ENCODE data around the gene PLAA. TPM values are rescaled to one million over a fixed set of nuclear protein-coding genes. Genes with fewer than 3 reads are reported as not detected.

The PLAA gene
- polyA plus RNA-seq, 1 donor from 2014 or later, result 27.4 TPM

DNA sequence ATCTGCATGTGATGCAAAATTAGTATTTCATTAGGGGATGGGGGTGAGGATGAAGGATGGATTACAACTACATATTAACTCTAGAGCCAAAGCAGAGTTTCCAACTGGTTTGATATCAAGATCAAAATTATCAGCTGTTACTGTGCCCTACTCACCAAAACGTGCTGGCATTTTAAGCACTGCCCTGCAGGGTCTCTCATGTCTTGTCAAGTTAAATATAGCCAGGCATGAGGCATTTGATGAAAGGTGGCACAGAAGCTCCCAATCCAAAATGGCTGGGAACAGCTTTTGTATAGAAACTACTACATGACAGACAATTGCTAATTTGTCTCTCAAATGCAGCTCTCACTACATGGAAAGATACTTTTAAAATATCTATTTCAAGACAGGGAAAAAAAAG, 27.3 kb downstream of the PLAA start:
- no peak overlapping the region for H3K4me2 ChIP-seq (ENCODE audit: low read length)
- no peaks in the 10 kb centered on the region for H4K20me1 ChIP-seq (ENCODE audit: insufficient read depth)
- H3K9me3 ChIP-seq (ENCODE audit: low read length), result no peaks in the 10 kb centered on the region
- peaks cover 22% of the 10 kb centered on the region for H3K36me3 ChIP-seq (ENCODE audit: insufficient read depth, low read length)
- no peak for TF ChIP-seq EP300 (conservative IDR thresholded peaks at IDR 0.05; ENCODE audit: poor library complexity, severe bottlenecking)
- TF ChIP-seq SMC3 (conservative IDR thresholded peaks at IDR 0.05; ENCODE audit: poor library complexity), result no peak
- no peak for TF ChIP-seq TAF1 (IDR thresholded peaks at IDR 0.05; ENCODE audit: low read depth)
- TF ChIP-seq, protein P1, sequence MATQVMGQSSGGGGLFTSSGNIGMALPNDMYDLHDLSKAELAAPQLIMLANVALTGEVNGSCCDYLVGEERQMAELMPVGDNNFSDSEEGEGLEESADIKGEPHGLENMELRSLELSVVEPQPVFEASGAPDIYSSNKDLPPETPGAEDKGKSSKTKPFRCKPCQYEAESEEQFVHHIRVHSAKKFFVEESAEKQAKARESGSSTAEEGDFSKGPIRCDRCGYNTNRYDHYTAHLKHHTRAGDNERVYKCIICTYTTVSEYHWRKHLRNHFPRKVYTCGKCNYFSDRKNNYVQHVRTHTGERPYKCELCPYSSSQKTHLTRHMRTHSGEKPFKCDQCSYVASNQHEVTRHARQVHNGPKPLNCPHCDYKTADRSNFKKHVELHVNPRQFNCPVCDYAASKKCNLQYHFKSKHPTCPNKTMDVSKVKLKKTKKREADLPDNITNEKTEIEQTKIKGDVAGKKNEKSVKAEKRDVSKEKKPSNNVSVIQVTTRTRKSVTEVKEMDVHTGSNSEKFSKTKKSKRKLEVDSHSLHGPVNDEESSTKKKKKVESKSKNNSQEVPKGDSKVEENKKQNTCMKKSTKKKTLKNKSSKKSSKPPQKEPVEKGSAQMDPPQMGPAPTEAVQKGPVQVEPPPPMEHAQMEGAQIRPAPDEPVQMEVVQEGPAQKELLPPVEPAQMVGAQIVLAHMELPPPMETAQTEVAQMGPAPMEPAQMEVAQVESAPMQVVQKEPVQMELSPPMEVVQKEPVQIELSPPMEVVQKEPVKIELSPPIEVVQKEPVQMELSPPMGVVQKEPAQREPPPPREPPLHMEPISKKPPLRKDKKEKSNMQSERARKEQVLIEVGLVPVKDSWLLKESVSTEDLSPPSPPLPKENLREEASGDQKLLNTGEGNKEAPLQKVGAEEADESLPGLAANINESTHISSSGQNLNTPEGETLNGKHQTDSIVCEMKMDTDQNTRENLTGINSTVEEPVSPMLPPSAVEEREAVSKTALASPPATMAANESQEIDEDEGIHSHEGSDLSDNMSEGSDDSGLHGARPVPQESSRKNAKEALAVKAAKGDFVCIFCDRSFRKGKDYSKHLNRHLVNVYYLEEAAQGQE (IDR thresholded peaks at IDR 0.05; ENCODE audit: borderline replicate concordance), result no peak
- no peak for TF ChIP-seq RAD21 (conservative IDR thresholded peaks at IDR 0.05)
- TF ChIP-seq, protein P2, sequence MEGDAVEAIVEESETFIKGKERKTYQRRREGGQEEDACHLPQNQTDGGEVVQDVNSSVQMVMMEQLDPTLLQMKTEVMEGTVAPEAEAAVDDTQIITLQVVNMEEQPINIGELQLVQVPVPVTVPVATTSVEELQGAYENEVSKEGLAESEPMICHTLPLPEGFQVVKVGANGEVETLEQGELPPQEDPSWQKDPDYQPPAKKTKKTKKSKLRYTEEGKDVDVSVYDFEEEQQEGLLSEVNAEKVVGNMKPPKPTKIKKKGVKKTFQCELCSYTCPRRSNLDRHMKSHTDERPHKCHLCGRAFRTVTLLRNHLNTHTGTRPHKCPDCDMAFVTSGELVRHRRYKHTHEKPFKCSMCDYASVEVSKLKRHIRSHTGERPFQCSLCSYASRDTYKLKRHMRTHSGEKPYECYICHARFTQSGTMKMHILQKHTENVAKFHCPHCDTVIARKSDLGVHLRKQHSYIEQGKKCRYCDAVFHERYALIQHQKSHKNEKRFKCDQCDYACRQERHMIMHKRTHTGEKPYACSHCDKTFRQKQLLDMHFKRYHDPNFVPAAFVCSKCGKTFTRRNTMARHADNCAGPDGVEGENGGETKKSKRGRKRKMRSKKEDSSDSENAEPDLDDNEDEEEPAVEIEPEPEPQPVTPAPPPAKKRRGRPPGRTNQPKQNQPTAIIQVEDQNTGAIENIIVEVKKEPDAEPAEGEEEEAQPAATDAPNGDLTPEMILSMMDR (IDR thresholded peaks at IDR 0.05; ENCODE audit: poor library complexity, severe bottlenecking), result no peak
- no peak for TF ChIP-seq MXI1 (conservative IDR thresholded peaks at IDR 0.05; ENCODE audit: poor library complexity, severe bottlenecking)
- H3K9me2 ChIP-seq (ENCODE audit: insufficient read depth, low read length), result no peaks in the 10 kb centered on the region
- H3K4me3 ChIP-seq (ENCODE audit: low read length), result no peak overlapping the region
- no peaks in the 10 kb centered on the region for H3K79me2 ChIP-seq (replicated peaks; ENCODE audit: insufficient read depth, low read length)
- no peak overlapping the region for H2AFZ ChIP-seq (ENCODE audit: low read depth, low read length)
- no peaks in the 10 kb centered on the region for H3F3A ChIP-seq (ENCODE audit: insufficient read depth, low read length, poor library complexity, severe bottlenecking)
- no peak overlapping the region for H3K9ac ChIP-seq (ENCODE audit: low read length)
- H3K27me3 ChIP-seq (ENCODE audit: insufficient read depth, low read depth, low read length), result no peaks in the 10 kb centered on the region
- no peak overlapping the region for H3K27ac ChIP-seq (ENCODE audit: low read length)

DNA sequence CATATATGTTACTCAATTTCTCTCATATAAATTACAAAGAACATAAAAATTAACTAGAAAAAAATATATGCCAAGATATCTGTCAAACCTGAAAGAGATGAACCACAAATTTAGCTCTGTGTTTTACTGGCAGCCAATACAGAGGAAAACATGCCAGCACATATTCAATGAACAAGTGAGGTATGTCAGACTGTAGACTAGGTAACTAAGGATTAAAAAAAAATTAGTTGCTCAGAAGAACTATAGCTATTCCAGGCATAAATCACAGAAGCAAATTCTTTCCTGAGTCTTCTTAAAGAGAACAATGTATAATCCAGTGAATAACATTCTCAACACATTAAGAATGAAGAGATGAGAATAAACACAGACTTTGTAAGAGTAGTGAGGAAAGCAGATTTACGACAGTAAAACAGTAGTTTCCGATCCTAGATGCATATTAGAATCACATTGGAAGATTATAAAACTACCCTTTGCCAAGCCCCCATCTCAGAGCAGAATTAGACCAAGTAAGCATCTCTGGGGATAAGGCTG, 33.8 kb downstream of the PLAA start:
- TF ChIP-seq, protein P2 (IDR thresholded peaks at IDR 0.05; ENCODE audit: poor library complexity, severe bottlenecking), result no peak
- TF ChIP-seq, protein P1 (IDR thresholded peaks at IDR 0.05; ENCODE audit: borderline replicate concordance), result no peak
- no peak for TF ChIP-seq EP300 (conservative IDR thresholded peaks at IDR 0.05; ENCODE audit: poor library complexity, severe bottlenecking)
- no peak for TF ChIP-seq TAF1 (IDR thresholded peaks at IDR 0.05; ENCODE audit: low read depth)
- no peak for TF ChIP-seq MXI1 (conservative IDR thresholded peaks at IDR 0.05; ENCODE audit: poor library complexity, severe bottlenecking)
- no peak for TF ChIP-seq POLR2AphosphoS5 (IDR thresholded peaks at IDR 0.05)
- TF ChIP-seq SMC3 (conservative IDR thresholded peaks at IDR 0.05; ENCODE audit: poor library complexity), result no peak
- TF ChIP-seq RAD21 (conservative IDR thresholded peaks at IDR 0.05), result no peak
- TF ChIP-seq EZH2 (IDR thresholded peaks at IDR 0.05; ENCODE audit: borderline replicate concordance, insufficient read depth, low read length, poor library complexity, severe bottlenecking), result no peak
- Histone ChIP-seq H3K9me2 (ENCODE audit: insufficient read depth, low read length) (no peaks in the 10 kb centered on the region), H3K9me3 (ENCODE audit: low read length) (no peaks in the 10 kb centered on the region), H3K4me3 (ENCODE audit: low read length) (no peak overlapping the region), H3K79me2 (replicated peaks; ENCODE audit: insufficient read depth, low read length) (no peaks in the 10 kb centered on the region), H3K9ac (ENCODE audit: low read length) (no peak overlapping the region), H2AFZ (ENCODE audit: low read depth, low read length) (no peak overlapping the region), H3K27me3 (ENCODE audit: insufficient read depth, low read depth, low read length) (no peaks in the 10 kb centered on the region), H3K27ac (ENCODE audit: low read length) (no peak overlapping the region), H3K4me2 (ENCODE audit: low read length) (no peak overlapping the region), H4K20me1 (ENCODE audit: insufficient read depth) (no peaks in the 10 kb centered on the region), H3K36me3 (ENCODE audit: insufficient read depth, low read length) (no peaks in the 10 kb centered on the region), H3F3A (ENCODE audit: insufficient read depth, low read length, poor library complexity, severe bottlenecking) (no peaks in the 10 kb centered on the region)

Data from neural cell (in vitro differentiated cells).